CD14-positive monocyte (primary cell): ENCODE results near the gene KCNJ5. TPM values are rescaled to one million over a fixed set of nuclear protein-coding genes. Genes with fewer than 3 reads are reported as not detected.

ENCODE experiments used
- DNase-seq, 3 donors: peaks; one replicate each; pipeline ENCODE4 v3.0.0-alpha.2; 2011 to 2022
- H2AFZ ChIP-seq: 2 replicates; pipeline ENCODE4 v1.6.0; 2012; ENCODE audit warnings: mild to moderate bottlenecking, low read depth, low read length, inconsistent platforms; ENCODE audit not compliant: insufficient read depth, poor library complexity, severe bottlenecking
- H3K27ac ChIP-seq, 2 donors: 1 replicate in 1 of 2; 2 replicates in 1 of 2; pipeline ENCODE4 v1.5.1; 2012 to 2013; ENCODE audit warnings: low read length in 2 of 2, control low read depth in 1 of 2, inconsistent platforms in 1 of 2, low read depth in 1 of 2, mild to moderate bottlenecking in 1 of 2
- H3K27me3 ChIP-seq, 2 donors: one replicate each; pipeline versions ENCODE4 v1.6.0 to v1.6.1; 2011 to 2013; ENCODE audit warnings: low read length in 2 of 2; ENCODE audit not compliant: control insufficient read depth in 2 of 2, insufficient read depth in 2 of 2
- H3K36me3 ChIP-seq, 2 donors: replicated peaks in 1 of 2; 1 replicate in 1 of 2; 2 replicates in 1 of 2; pipeline versions ENCODE4 v1.5.1 to v1.6.1; 2012 to 2013; ENCODE audit warnings: low read length in 2 of 2, control low read depth in 1 of 2, inconsistent platforms in 1 of 2, mild to moderate bottlenecking in 1 of 2; ENCODE audit not compliant: insufficient read depth in 2 of 2, control insufficient read depth in 1 of 2
- H3K4me1 ChIP-seq, 2 donors: 1 replicate in 1 of 2; 2 replicates in 1 of 2; pipeline versions ENCODE4 v1.5.1 to v1.6.1; 2012 to 2013; ENCODE audit warnings: low read length in 2 of 2, control low read depth in 1 of 2, inconsistent platforms in 1 of 2, mild to moderate bottlenecking in 1 of 2, moderate library complexity in 1 of 2; ENCODE audit not compliant: insufficient read depth in 2 of 2, control insufficient read depth in 1 of 2
- H3K4me2 ChIP-seq: replicated peaks from 2 replicates; pipeline ENCODE3; 2012; ENCODE audit warnings: low read length, moderate library complexity, mild to moderate bottlenecking; ENCODE audit not compliant: poor library complexity, severe bottlenecking; ENCODE audit errors: extremely low read depth
- H3K4me3 ChIP-seq, 3 experiments: fragments of 200-600 bp in 1 of 3; sonication (generic) in 1 of 3; replicated peaks in 1 of 3; 1 replicate in 2 of 3; 2 replicates in 1 of 3; pipeline ENCODE4 v1.5.1; 2011 to 2013; ENCODE audit warnings: low read length in 3 of 3, mild to moderate bottlenecking in 3 of 3, control low read depth in 2 of 3, low read depth in 2 of 3, inconsistent platforms in 1 of 3, moderate library complexity in 1 of 3
- H3K79me2 ChIP-seq: 2 replicates; pipeline ENCODE4 v1.6.0; 2012; ENCODE audit warnings: mild to moderate bottlenecking, control low read depth, inconsistent platforms, low read length, moderate library complexity; ENCODE audit not compliant: insufficient read depth
- H3K9ac ChIP-seq: 2 replicates; pipeline ENCODE4 v1.6.0; 2017; ENCODE audit warnings: low read length, mild to moderate bottlenecking; ENCODE audit not compliant: insufficient read depth, poor library complexity, severe bottlenecking
- H3K9me3 ChIP-seq, 2 donors: replicated peaks in 1 of 2; 1 replicate in 1 of 2; 2 replicates in 1 of 2; pipeline versions ENCODE4 v1.5.1 to v1.6.1; 2012 to 2013; ENCODE audit warnings: low read length in 2 of 2, control low read depth in 1 of 2; ENCODE audit not compliant: control insufficient read depth in 1 of 2, insufficient read depth in 1 of 2
- H4K20me1 ChIP-seq: 2 replicates; pipeline ENCODE4 v1.6.0; 2012; ENCODE audit warnings: mild to moderate bottlenecking, low read length, control low read depth, moderate library complexity; ENCODE audit not compliant: insufficient read depth
- H3K27ac Mint-ChIP-seq, 7 donors: one replicate each; pipeline ENCODE4 v1.8.0; 2020; ENCODE audit warnings: mild to moderate bottlenecking in 7 of 7, mixed read lengths in 7 of 7, moderate library complexity in 6 of 7, inconsistent platforms in 2 of 7
- H3K27me3 Mint-ChIP-seq, 3 donors: one replicate each; pipeline ENCODE4 v1.8.0; 2021 to 2022; ENCODE audit warnings: low read depth in 3 of 3, mild to moderate bottlenecking in 3 of 3, mixed read lengths in 3 of 3, moderate library complexity in 3 of 3, inconsistent platforms in 1 of 3
- H3K36me3 Mint-ChIP-seq, 2 donors: one replicate each; pipeline ENCODE4 v1.8.0; 2020; ENCODE audit warnings: mixed read lengths in 2 of 2, inconsistent platforms in 1 of 2, mild to moderate bottlenecking in 1 of 2
- H3K4me1 Mint-ChIP-seq: one replicate; pipeline ENCODE4 v1.8.0; 2020; ENCODE audit warnings: mild to moderate bottlenecking, mixed read lengths
- H3K4me3 Mint-ChIP-seq, 2 donors: one replicate each; pipeline ENCODE4 v1.8.0; 2020; ENCODE audit warnings: mild to moderate bottlenecking in 2 of 2, mixed read lengths in 2 of 2, moderate library complexity in 1 of 2
- H3K9me3 Mint-ChIP-seq, 7 donors: one replicate each; pipeline ENCODE4 v1.8.0; 2020 to 2022; ENCODE audit warnings: mixed read lengths in 7 of 7, mild to moderate bottlenecking in 6 of 7, moderate library complexity in 6 of 7, inconsistent platforms in 2 of 7
- WGBS: methylation state at CpG from one replicate; pipeline ENCODE4 v1.1.5; 2013; ENCODE audit warnings: missing lambda C conversion rate; ENCODE audit not compliant: insufficient coverage; 5-methylcytosine and 5-hydroxymethylcytosine counted together
- intact Hi-C, 2 donors: fragments of 100-400 bp; cut with micrococcal nuclease; formaldehyde crosslinking; loops; one replicate each; pipeline versions ENCODE4 v1.15.0 to v1.15.1; 2023
- polyA plus RNA-seq, 3 donors: library from polyadenylated mRNA; depleted of rRNA in 1 of 3; unstranded in 2 of 3; stranded (reverse) in 1 of 3; fragments of 300-500 nt in 2 of 3; fragments of >200 nt in 1 of 3; fragmentation: Illumina TruSeq in 2 of 3; gene quantifications; 1 replicate in 2 of 3; 2 replicates in 1 of 3; pipeline ENCODE4 v1.2.3, GENCODE V29; 2012 to 2021
- TF ChIP-seq, protein P1 (sequence below): fragments of 200-600 bp; IDR thresholded peaks from one replicate; pipeline ENCODE4 v1.8.0; 2022; ENCODE audit warnings: antibody characterized with exemption, mild to moderate bottlenecking

Gene KCNJ5
- polyA plus RNA-seq, 3 donors = 0.03 TPM; not detected in 2

DNA sequence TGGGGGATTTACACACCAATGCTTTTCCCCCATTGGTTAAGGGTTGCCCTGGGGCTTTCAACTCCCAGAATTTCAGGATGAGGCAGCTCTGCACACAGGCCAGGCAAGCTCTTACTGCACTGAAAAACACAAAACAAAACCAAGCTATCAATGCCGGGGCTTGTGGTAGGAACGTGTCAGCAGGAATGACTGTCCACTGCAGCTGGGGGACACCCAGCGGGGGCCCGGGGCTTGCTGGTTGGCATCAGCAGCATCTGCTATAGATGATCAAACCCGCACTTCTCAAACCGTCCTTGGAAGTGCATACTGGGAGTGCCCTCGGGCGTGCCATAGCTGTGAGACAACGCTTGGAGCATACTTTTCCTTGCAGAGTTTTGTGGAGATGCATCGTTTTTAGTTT is 43.8 kb downstream of the KCNJ5 start:
- Mint-ChIP-seq H3K27ac (no peak overlapping the region), H3K4me3 (no peak overlapping the region), H3K9me3 (peaks cover 0 to 3% (median 0%) of the 10 kb centered on the region in 7 donors), H3K36me3 (no peaks in the 10 kb centered on the region), H3K4me1 (peaks cover 1% of the 10 kb centered on the region), H3K27me3 (peaks cover 2 to 6% (median 4%) of the 10 kb centered on the region in 3 donors)
- DNase-seq = no peak
- H4K20me1 ChIP-seq = no peaks in the 10 kb centered on the region
- no peak overlapping the region for H2AFZ ChIP-seq
- H3K4me2 ChIP-seq = no peak overlapping the region
- no peak overlapping the region for H3K4me3 ChIP-seq
- no peaks in the 10 kb centered on the region for H3K27me3 ChIP-seq
- H3K36me3 ChIP-seq = no peaks in the 10 kb centered on the region
- H3K79me2 ChIP-seq = no peaks in the 10 kb centered on the region
- H3K9me3 ChIP-seq = peaks cover 0 to 2% of the 10 kb centered on the region in 2 donors
- 98% methylated on average over 10 of the region's 10 CpGs for WGBS
- H3K4me1 ChIP-seq = no peaks in the 10 kb centered on the region
- intact Hi-C loops = no loop called here
- TF ChIP-seq, protein P1, sequence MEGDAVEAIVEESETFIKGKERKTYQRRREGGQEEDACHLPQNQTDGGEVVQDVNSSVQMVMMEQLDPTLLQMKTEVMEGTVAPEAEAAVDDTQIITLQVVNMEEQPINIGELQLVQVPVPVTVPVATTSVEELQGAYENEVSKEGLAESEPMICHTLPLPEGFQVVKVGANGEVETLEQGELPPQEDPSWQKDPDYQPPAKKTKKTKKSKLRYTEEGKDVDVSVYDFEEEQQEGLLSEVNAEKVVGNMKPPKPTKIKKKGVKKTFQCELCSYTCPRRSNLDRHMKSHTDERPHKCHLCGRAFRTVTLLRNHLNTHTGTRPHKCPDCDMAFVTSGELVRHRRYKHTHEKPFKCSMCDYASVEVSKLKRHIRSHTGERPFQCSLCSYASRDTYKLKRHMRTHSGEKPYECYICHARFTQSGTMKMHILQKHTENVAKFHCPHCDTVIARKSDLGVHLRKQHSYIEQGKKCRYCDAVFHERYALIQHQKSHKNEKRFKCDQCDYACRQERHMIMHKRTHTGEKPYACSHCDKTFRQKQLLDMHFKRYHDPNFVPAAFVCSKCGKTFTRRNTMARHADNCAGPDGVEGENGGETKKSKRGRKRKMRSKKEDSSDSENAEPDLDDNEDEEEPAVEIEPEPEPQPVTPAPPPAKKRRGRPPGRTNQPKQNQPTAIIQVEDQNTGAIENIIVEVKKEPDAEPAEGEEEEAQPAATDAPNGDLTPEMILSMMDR = no peak
- no peak overlapping the region for H3K27ac ChIP-seq
- H3K9ac ChIP-seq = no peak overlapping the region

DNA sequence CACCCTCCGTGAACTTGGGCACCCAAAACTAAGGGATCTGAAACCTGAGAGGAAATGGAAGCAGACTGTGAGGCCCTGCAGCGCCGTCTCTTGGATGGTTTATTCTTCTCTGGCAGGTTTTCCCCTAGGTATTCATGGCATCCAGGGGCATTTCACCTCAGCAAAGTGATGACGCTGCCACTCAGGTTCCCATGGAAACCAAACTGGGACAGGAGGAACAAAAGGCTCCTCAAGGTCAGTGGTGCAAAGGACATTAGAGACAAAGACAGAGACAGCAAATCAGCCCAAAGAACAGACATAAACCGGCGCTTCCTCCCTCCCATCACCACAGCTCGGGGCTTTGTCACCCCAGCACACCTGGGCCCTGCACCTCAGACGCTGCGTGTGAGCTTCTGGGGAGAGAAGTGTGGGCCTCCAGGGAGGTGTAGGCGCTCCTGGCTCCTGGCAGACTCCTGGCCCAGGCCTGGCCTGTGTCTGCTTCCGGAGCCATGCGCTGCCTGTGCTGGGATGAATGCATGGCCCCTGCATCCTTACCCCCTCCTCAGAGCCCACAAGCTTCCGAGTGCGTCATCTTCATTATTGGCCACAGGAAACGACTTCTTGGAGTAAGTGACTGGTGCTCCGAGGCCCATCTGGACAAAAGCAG is 45.6 kb downstream of the KCNJ5 start:
- Histone ChIP-seq H3K4me2 (no peak overlapping the region), H3K9me3 (peaks cover 0 to 2% of the 10 kb centered on the region in 2 donors), H3K4me3 (no peak overlapping the region), H3K36me3 (no peaks in the 10 kb centered on the region), H3K27ac (no peak overlapping the region), H3K9ac (no peak overlapping the region), H2AFZ (no peak overlapping the region), H3K79me2 (no peaks in the 10 kb centered on the region), H3K27me3 (no peaks in the 10 kb centered on the region), H4K20me1 (no peaks in the 10 kb centered on the region), H3K4me1 (peaks cover 0 to 5% of the 10 kb centered on the region in 2 donors)
- 92% methylated on average over 10 of the region's 16 CpGs for WGBS
- no peak for DNase-seq
- Mint-ChIP-seq H3K4me3 (no peak overlapping the region), H3K27ac (no peak overlapping the region), H3K4me1 (peaks cover 9% of the 10 kb centered on the region), H3K36me3 (no peaks in the 10 kb centered on the region), H3K9me3 (peaks cover 0 to 2% (median 0%) of the 10 kb centered on the region in 7 donors), H3K27me3 (peaks cover 2 to 8% (median 6%) of the 10 kb centered on the region in 3 donors)
- intact Hi-C loops = no loop called here
- TF ChIP-seq, protein P1 = no peak
